Activated T-helper 17 cell treated with anti-CD3 and anti-CD28 coated beads, Interleukin-2, amount 50 U/mL, for 72 hours (primary cell): ENCODE measurements around the gene LRRC8D. TPM values are rescaled to one million over a fixed set of nuclear protein-coding genes. Genes with fewer than 3 reads are reported as not detected.

Experiments used
- ATAC-seq: fragments of 150-1000 bp; cut with Tn5 transposase; replicated peaks from 2 replicates; pipeline ENCODE4 v1.10.0; 2021; ENCODE audit warnings: mild to moderate bottlenecking, moderate library complexity
- H3K27ac Mint-ChIP-seq: one replicate; pipeline ENCODE4 v1.8.0; 2022; ENCODE audit warnings: mixed read lengths
- H3K27me3 Mint-ChIP-seq: one replicate; pipeline ENCODE4 v1.8.0; 2022; ENCODE audit warnings: mixed read lengths
- H3K36me3 Mint-ChIP-seq: one replicate; pipeline ENCODE4 v1.8.0; 2022; ENCODE audit warnings: low read depth, mild to moderate bottlenecking, mixed read lengths
- H3K4me1 Mint-ChIP-seq: one replicate; pipeline ENCODE4 v1.8.0; 2022; ENCODE audit warnings: mixed read lengths
- H3K4me3 Mint-ChIP-seq: one replicate; pipeline ENCODE4 v1.8.0; 2022; ENCODE audit warnings: mild to moderate bottlenecking, mixed read lengths
- H3K9me3 Mint-ChIP-seq: one replicate; pipeline ENCODE4 v1.8.0; 2022; ENCODE audit warnings: mixed read lengths
- total RNA-seq, 2 donors: library from RNA; stranded (reverse); gene quantifications; one replicate each; pipeline ENCODE4 v1.2.3, GENCODE V29; 2022

LRRC8D gene
- total RNA-seq, 2 donors from 2014 or later, result 15.2 to 24.0 TPM

- H3K27me3 Mint-ChIP-seq, result no peaks in the 10 kb centered on the region
- no peak overlapping the region for H3K27ac Mint-ChIP-seq
- H3K36me3 Mint-ChIP-seq, result no peaks in the 10 kb centered on the region
- H3K4me1 Mint-ChIP-seq, result peaks cover 5% of the 10 kb centered on the region
- no peaks in the 10 kb centered on the region for H3K9me3 Mint-ChIP-seq
- H3K4me3 Mint-ChIP-seq, result no peak overlapping the region
- ATAC-seq, result no peak
Measured at GRCh38 chr1:89942014-89942413, 121.2 kb downstream of the LRRC8D start.

DNA sequence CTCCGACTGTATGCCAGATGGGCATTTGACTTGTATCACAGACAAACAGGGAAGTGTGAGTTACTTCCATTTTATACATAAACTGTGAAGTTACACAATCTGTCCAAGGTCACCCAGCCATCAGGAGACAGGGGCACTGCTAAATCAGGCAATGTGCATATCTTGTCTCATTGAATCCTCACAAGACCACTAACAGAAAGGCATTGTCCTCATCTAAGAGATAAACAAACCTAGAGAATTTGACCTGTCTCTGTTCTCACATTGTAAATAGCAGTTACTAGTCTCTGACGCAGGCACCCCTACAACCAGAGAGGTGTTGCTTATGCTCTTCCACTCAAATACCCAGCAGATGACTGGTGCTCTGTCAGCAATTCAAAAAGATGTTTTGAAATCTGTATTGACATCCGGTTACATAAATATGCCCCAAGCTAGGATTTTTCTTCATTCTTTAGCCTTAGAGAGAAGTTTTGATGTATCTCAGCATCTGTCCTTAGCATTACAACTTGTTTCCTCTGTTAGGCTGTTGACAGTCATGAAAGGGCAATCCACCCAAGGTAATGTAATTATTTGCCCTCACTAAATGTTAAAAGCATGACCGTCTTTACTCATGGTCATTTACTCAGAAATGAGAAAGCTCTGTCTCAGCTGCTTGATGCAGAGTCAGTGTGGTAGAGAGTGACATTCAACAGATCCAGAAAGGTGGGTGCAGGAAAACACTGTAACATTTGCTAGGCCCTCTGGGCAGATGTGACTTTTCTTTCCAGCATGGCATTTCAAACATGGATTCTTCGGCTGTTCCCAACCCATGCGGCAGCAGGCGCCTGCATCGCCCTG is 122.2 kb downstream of the LRRC8D start:
- Mint-ChIP-seq H3K27ac (no peak overlapping the region), H3K27me3 (no peaks in the 10 kb centered on the region), H3K4me3 (no peak overlapping the region), H3K4me1 (peaks cover 5% of the 10 kb centered on the region), H3K36me3 (no peaks in the 10 kb centered on the region), H3K9me3 (no peaks in the 10 kb centered on the region)
- ATAC-seq, result no peak

- Mint-ChIP-seq H3K27ac (no peak overlapping the region), H3K36me3 (no peaks in the 10 kb centered on the region), H3K27me3 (no peaks in the 10 kb centered on the region), H3K4me1 (peaks cover 5% of the 10 kb centered on the region), H3K4me3 (no peak overlapping the region), H3K9me3 (no peaks in the 10 kb centered on the region)
- ATAC-seq, result no peak
Measured at GRCh38 chr1:89943846-89944781, 123.3 kb downstream of the LRRC8D start.

GRCh38 chr1:89945852-89946476 is 125.1 kb downstream of the LRRC8D start:
- no peaks in the 10 kb centered on the region for H3K9me3 Mint-ChIP-seq
- peaks cover 5% of the 10 kb centered on the region for H3K4me1 Mint-ChIP-seq
- peak overlapping the region; percentile 16 for H3K27ac Mint-ChIP-seq
- ATAC-seq, result peak; percentile 96
- H3K27me3 Mint-ChIP-seq, result no peaks in the 10 kb centered on the region
- H3K36me3 Mint-ChIP-seq, result no peaks in the 10 kb centered on the region
- no peak overlapping the region for H3K4me3 Mint-ChIP-seq

GRCh38 chr1:89946532-89946931 is 125.7 kb downstream of the LRRC8D start:
- no peak for ATAC-seq
- H3K27ac Mint-ChIP-seq, result no peak overlapping the region
- H3K4me3 Mint-ChIP-seq, result no peak overlapping the region
- peaks cover 5% of the 10 kb centered on the region for H3K4me1 Mint-ChIP-seq
- no peaks in the 10 kb centered on the region for H3K27me3 Mint-ChIP-seq
- H3K36me3 Mint-ChIP-seq, result no peaks in the 10 kb centered on the region
- no peaks in the 10 kb centered on the region for H3K9me3 Mint-ChIP-seq

DNA sequence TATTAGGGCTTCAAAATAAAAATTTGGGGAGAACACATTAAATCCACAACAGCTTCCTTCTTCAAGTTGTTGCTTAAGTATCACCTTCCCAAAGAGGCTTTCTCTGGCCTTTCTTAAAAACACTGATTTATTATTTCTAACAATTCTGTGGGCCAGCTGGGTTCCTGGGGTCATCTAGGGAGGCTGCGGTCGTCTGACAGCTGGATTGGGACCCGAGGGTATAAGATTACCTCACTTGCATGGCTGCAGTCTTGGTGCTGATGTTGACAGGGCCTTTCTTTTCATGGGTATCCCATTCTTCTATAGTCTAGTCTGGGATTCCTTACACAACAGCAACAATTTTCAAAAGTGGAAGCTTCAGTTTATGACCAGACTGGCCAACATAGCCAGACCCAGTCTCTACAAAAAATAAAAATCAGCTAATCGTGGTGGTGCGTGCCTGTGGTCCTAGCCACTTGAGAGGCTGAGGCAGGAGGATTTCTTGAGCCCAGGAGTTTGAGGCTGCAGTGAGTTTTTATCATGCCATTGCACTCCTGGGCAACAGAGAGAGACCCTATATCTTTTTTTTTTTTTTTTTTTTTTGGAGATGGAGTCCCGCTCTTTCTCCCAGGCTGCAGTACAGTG is 128.0 kb downstream of the LRRC8D start:
- H3K9me3 Mint-ChIP-seq, result no peaks in the 10 kb centered on the region
- no peak for ATAC-seq
- H3K4me1 Mint-ChIP-seq, result peaks cover 5% of the 10 kb centered on the region
- H3K4me3 Mint-ChIP-seq, result no peak overlapping the region
- H3K27me3 Mint-ChIP-seq, result no peaks in the 10 kb centered on the region
- no peaks in the 10 kb centered on the region for H3K36me3 Mint-ChIP-seq
- no peak overlapping the region for H3K27ac Mint-ChIP-seq

DNA sequence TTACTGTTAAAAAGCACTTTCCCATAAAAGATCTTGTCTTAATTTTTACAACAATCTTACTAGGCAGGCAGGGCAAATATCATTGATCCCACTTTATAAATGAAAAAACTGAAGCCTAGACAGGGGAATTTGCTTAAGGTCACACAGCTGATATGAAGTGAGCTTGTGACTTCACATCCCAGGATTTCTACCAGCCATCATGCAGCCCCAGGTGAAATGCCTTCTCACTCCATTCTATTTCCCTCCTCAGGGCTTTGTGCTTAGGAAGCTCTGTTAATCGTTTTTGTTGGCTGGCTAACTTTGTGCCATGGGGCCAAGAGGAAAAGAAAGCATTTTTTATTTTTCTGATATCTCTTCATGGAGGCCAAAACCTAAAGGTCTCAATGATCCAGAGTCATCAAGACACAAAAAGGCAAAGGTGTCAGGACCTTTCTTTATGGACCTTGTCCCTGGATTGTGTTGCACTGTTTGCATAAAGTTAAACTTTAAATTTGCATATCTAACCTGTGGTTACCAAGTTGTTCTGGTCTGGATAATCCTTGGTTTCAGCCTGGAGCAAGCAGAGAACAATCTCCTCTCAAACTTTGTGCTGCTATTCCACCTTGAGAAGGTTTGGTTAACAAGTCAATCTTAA is 129.3 kb downstream of the LRRC8D start:
- no peak for ATAC-seq
- H3K4me3 Mint-ChIP-seq, result no peak overlapping the region
- H3K27me3 Mint-ChIP-seq, result no peaks in the 10 kb centered on the region
- H3K27ac Mint-ChIP-seq, result no peak overlapping the region
- peaks cover 5% of the 10 kb centered on the region for H3K4me1 Mint-ChIP-seq
- H3K9me3 Mint-ChIP-seq, result no peaks in the 10 kb centered on the region
- no peaks in the 10 kb centered on the region for H3K36me3 Mint-ChIP-seq

GRCh38 chr1:89950703-89951102 is 129.9 kb downstream of the LRRC8D start:
- ATAC-seq, result no peak
- Mint-ChIP-seq H3K9me3 (no peaks in the 10 kb centered on the region), H3K4me3 (no peak overlapping the region)

GRCh38 chr1:89951766-89952604 is 131.2 kb downstream of the LRRC8D start:
- no peaks in the 10 kb centered on the region for H3K9me3 Mint-ChIP-seq
- H3K36me3 Mint-ChIP-seq, result no peaks in the 10 kb centered on the region
- no peak overlapping the region for H3K27ac Mint-ChIP-seq
- H3K27me3 Mint-ChIP-seq, result peaks cover under 1% of the 10 kb centered on the region
- peaks cover 5% of the 10 kb centered on the region for H3K4me1 Mint-ChIP-seq
- no peak overlapping the region for H3K4me3 Mint-ChIP-seq
- no peak for ATAC-seq

More at GRCh38 chr1:89950703-89951102, 129.9 kb downstream of the LRRC8D start:
- Mint-ChIP-seq H3K27me3 (no peaks in the 10 kb centered on the region), H3K27ac (no peak overlapping the region), H3K36me3 (no peaks in the 10 kb centered on the region), H3K4me1 (peaks cover 5% of the 10 kb centered on the region)

- H3K27ac Mint-ChIP-seq, result no peak overlapping the region
- peaks cover 10% of the 10 kb centered on the region for H3K4me1 Mint-ChIP-seq
- ATAC-seq, result peak; percentile 39
- H3K36me3 Mint-ChIP-seq, result no peaks in the 10 kb centered on the region
- H3K27me3 Mint-ChIP-seq, result peaks cover 4% of the 10 kb centered on the region
- no peaks in the 10 kb centered on the region for H3K9me3 Mint-ChIP-seq
- peak overlapping the region; percentile 15 for H3K4me3 Mint-ChIP-seq
Measured at GRCh38 chr1:89952605-89953130, 131.8 kb downstream of the LRRC8D start.

- peak; percentile 88 for ATAC-seq
- H3K9me3 Mint-ChIP-seq, result no peaks in the 10 kb centered on the region
- H3K36me3 Mint-ChIP-seq, result no peaks in the 10 kb centered on the region
- H3K4me1 Mint-ChIP-seq, result peaks cover 10% of the 10 kb centered on the region
- H3K4me3 Mint-ChIP-seq, result peak overlapping the region; percentile 15
- peaks cover 4% of the 10 kb centered on the region for H3K27me3 Mint-ChIP-seq
- H3K27ac Mint-ChIP-seq, result no peak overlapping the region
Measured at GRCh38 chr1:89953131-89953626, 132.3 kb downstream of the LRRC8D start.

GRCh38 chr1:89953929-89954328 is 133.1 kb downstream of the LRRC8D start:
- ATAC-seq, result no peak
- H3K36me3 Mint-ChIP-seq, result no peaks in the 10 kb centered on the region
- no peaks in the 10 kb centered on the region for H3K9me3 Mint-ChIP-seq
- no peak overlapping the region for H3K4me3 Mint-ChIP-seq
- H3K27ac Mint-ChIP-seq, result no peak overlapping the region
- H3K4me1 Mint-ChIP-seq, result peaks cover 10% of the 10 kb centered on the region
- peaks cover 4% of the 10 kb centered on the region for H3K27me3 Mint-ChIP-seq

GRCh38 chr1:89954401-89954800 is 133.6 kb downstream of the LRRC8D start:
- ATAC-seq, result no peak
- no peaks in the 10 kb centered on the region for H3K9me3 Mint-ChIP-seq
- no peaks in the 10 kb centered on the region for H3K36me3 Mint-ChIP-seq
- H3K27ac Mint-ChIP-seq, result peak overlapping the region; percentile 72
- H3K27me3 Mint-ChIP-seq, result peaks cover 4% of the 10 kb centered on the region
- peaks cover 10% of the 10 kb centered on the region for H3K4me1 Mint-ChIP-seq
- H3K4me3 Mint-ChIP-seq, result no peak overlapping the region
